HepG2 (cell line): ENCODE measurements around the gene TRAK1. TPM values are rescaled to one million over a fixed set of nuclear protein-coding genes. Genes with fewer than 3 reads are reported as not detected.

Experiments
- BCL6 ChIP-seq: IDR thresholded peaks from 2 replicates; pipeline ENCODE4 v1.6.1; 2016; ENCODE audit warnings: missing genetic modification reagents, missing compliant biosample characterization
- CTCF ChIP-seq: sonication (generic); formaldehyde crosslinking; IDR thresholded peaks from 2 replicates; pipeline ENCODE4 v1.5.0; 2020; ENCODE audit warnings: mild to moderate bottlenecking, missing genetic modification reagents, moderate library complexity
- FOSL2 ChIP-seq: sonication (generic); formaldehyde crosslinking; IDR thresholded peaks from 2 replicates; pipeline ENCODE4 v1.4.0; 2020; ENCODE audit warnings: missing genetic modification reagents
- GMEB1 ChIP-seq: sonication (generic); formaldehyde crosslinking; IDR thresholded peaks from 2 replicates; pipeline ENCODE4 v1.5.1; 2020; ENCODE audit warnings: missing genetic modification reagents, mild to moderate bottlenecking, borderline replicate concordance
- HNRNPLL ChIP-seq: fragments of 200-400 bp; formaldehyde crosslinking; IDR thresholded peaks from 2 replicates; pipeline ENCODE4 v1.6.1; 2017; ENCODE audit warnings: mild to moderate bottlenecking, low read depth, low read length; ENCODE audit not compliant: poor library complexity, severe bottlenecking
- KAT2B ChIP-seq: fragments of 150-350 bp; IDR thresholded peaks from 2 replicates; pipeline ENCODE4 v1.6.1; 2014; ENCODE audit warnings: low read depth, low read length, borderline replicate concordance
- MAFG ChIP-seq: sonication (generic); formaldehyde crosslinking; IDR thresholded peaks from 2 replicates; pipeline ENCODE4 v1.5.1; 2020; ENCODE audit warnings: mild to moderate bottlenecking, missing genetic modification reagents
- MYC ChIP-seq: sonication (generic); formaldehyde crosslinking; IDR thresholded peaks from 2 replicates; pipeline ENCODE4 v1.9.0; 2021; ENCODE audit warnings: missing genetic modification reagents, borderline replicate concordance
- REST ChIP-seq, 2 experiments: IDR thresholded peaks; 2 replicates each; pipeline ENCODE4 v1.6.1; 2011 to 2012; ENCODE audit warnings: low read length in 2 of 2, borderline replicate concordance in 1 of 2, low read depth in 1 of 2, mild to moderate bottlenecking in 1 of 2, moderate library complexity in 1 of 2
- SNRNP70 ChIP-seq: fragments of 200-400 bp; formaldehyde crosslinking; IDR thresholded peaks from 2 replicates; pipeline ENCODE4 v1.6.1; 2017; ENCODE audit warnings: mild to moderate bottlenecking, low read depth, low read length, moderate library complexity
- TRIM24 ChIP-seq: sonication (generic); formaldehyde crosslinking; IDR thresholded peaks from 2 replicates; pipeline ENCODE4 v1.8.0; 2022; ENCODE audit warnings: mild to moderate bottlenecking, missing genetic modification reagents
- TSC22D2 ChIP-seq: sonication (generic); formaldehyde crosslinking; IDR thresholded peaks from 2 replicates; pipeline ENCODE4 v1.5.1; 2020; ENCODE audit warnings: missing genetic modification reagents, mild to moderate bottlenecking, borderline replicate concordance
- ZBTB38 ChIP-seq: sonication (generic); formaldehyde crosslinking; IDR thresholded peaks from 2 replicates; pipeline ENCODE4 v1.5.1; 2020; ENCODE audit warnings: mild to moderate bottlenecking, missing genetic modification reagents
- ZFP82 ChIP-seq: sonication (generic); formaldehyde crosslinking; IDR thresholded peaks from 2 replicates; pipeline ENCODE4 v1.5.1; 2020; ENCODE audit warnings: mild to moderate bottlenecking, missing genetic modification reagents, borderline replicate concordance
- ZNF121 ChIP-seq: sonication (generic); formaldehyde crosslinking; IDR thresholded peaks from 2 replicates; pipeline ENCODE4 v1.5.0; 2020; ENCODE audit warnings: mild to moderate bottlenecking, missing genetic modification reagents
- ZNF24 ChIP-seq: fragments of 450-650 bp; IDR thresholded peaks from 2 replicates; pipeline ENCODE4 v1.6.1; 2017; ENCODE audit warnings: antibody characterized with exemption, mild to moderate bottlenecking
- ZNF30 ChIP-seq: sonication (generic); formaldehyde crosslinking; IDR thresholded peaks from 2 replicates; pipeline ENCODE4 v1.5.0; 2020; ENCODE audit warnings: mild to moderate bottlenecking, missing genetic modification reagents
- ZNF431 ChIP-seq: sonication (generic); formaldehyde crosslinking; IDR thresholded peaks from 2 replicates; pipeline ENCODE4 v1.9.0; 2022; ENCODE audit warnings: missing genetic modification reagents, low read depth, mild to moderate bottlenecking, borderline replicate concordance
- ZNF468 ChIP-seq: sonication (generic); formaldehyde crosslinking; IDR thresholded peaks from 2 replicates; pipeline ENCODE4 v1.8.0; 2022; ENCODE audit warnings: mild to moderate bottlenecking, moderate library complexity, missing genetic modification reagents
- ZNF670 ChIP-seq: sonication (generic); formaldehyde crosslinking; IDR thresholded peaks from 2 replicates; pipeline ENCODE4 v1.8.0; 2022; ENCODE audit warnings: mild to moderate bottlenecking, missing genetic modification reagents, borderline replicate concordance
- ZNF703 ChIP-seq: sonication (generic); formaldehyde crosslinking; IDR thresholded peaks from 2 replicates; pipeline ENCODE4 v1.5.1; 2020; ENCODE audit warnings: missing genetic modification reagents, mild to moderate bottlenecking, moderate library complexity, borderline replicate concordance
- ZNF720 ChIP-seq: sonication (generic); formaldehyde crosslinking; IDR thresholded peaks from 2 replicates; pipeline ENCODE4 v1.4.0; 2020; ENCODE audit warnings: missing genetic modification reagents
- ZSCAN25 ChIP-seq: sonication (generic); formaldehyde crosslinking; IDR thresholded peaks from 2 replicates; pipeline ENCODE4 v1.8.0; 2022; ENCODE audit warnings: mild to moderate bottlenecking, missing genetic modification reagents
- polyA plus RNA-seq, 8 experiments: library from polyadenylated mRNA; depleted of rRNA in 3 of 8; stranded (reverse) in 7 of 8; unstranded in 1 of 8; fragments of >200 nt; fragmentation: Illumina TruSeq in 4 of 8; extraction: Trizol in 4 of 8; gene quantifications; 2 replicates each; pipeline versions ENCODE4 v1.2.1 to v1.2.3, GENCODE V29; 2011 to 2016; ENCODE audit warnings: low read depth in 4 of 8, missing spikeins in 1 of 8, mixed read lengths in 1 of 8; ENCODE audit not compliant: insufficient read depth in 1 of 8
- total RNA-seq, 5 experiments: library from RNA; depleted of rRNA; stranded (reverse); fragments of >200 nt; fragmentation: Illumina TruSeq; extraction: Trizol; gene quantifications; 2 replicates each; pipeline ENCODE4 v1.2.3, GENCODE V29; 2016; ENCODE audit warnings: low read depth in 1 of 5

TRAK1 gene
- total and polyA plus RNA-seq, 2 of the 13 experiments (the other 11 are each of a cell fraction or from before 2014, with no cell fraction given) = 20.5 to 46.6 TPM

- TF ChIP-seq ZNF720 (CRISPR knock-in tag) (no peak), ZNF24 (no peak), REST (IDR thresholded peaks at IDR 0.05; ENCODE audit: borderline replicate concordance in 1 of 2, low read depth in 1 of 2, low read length in 2 of 2) (peak in 1 of 2 experiments; percentile 53; a peak in 1 of 4 replicates), MAFG (CRISPR knock-in tag) (no peak), ZNF703 (peak; percentile 79; the same call in 1 of the 2 replicates), TSC22D2 (CRISPR knock-in tag) (no peak), MYC (CRISPR knock-in tag) (no peak), GMEB1 (CRISPR knock-in tag) (peak; percentile 31; the same call in 1 of the 2 replicates), ZBTB38 (no peak), HNRNPLL (no peak), KAT2B (no peak; the same call in 1 of the 2 replicates), ZNF468 (CRISPR knock-in tag) (no peak), FOSL2 (CRISPR knock-in tag) (peak; percentile 84), ZNF670 (peak; percentile 31; the same call in 1 of the 2 replicates), ZNF30 (CRISPR knock-in tag) (no peak), TRIM24 (CRISPR knock-in tag) (no peak), ZFP82 (CRISPR knock-in tag) (0 out of 2 replicates have a peak, but pooled peaks have one; percentile 38), ZNF121 (CRISPR knock-in tag) (no peak; the same call in 1 of the 2 replicates), SNRNP70 (no peak), CTCF (CRISPR knock-in tag) (no peak), ZSCAN25 (no peak), ZNF431 (CRISPR knock-in tag) (no peak; the same call in 1 of the 2 replicates), BCL6 (CRISPR knock-in tag) (peak; percentile 94)
Measured at GRCh38 chr3:42130329-42131070, 39.3 kb downstream of the TRAK1 start (continued).
